Measurements from ENCODE around the gene C12orf42. TPM values are rescaled to one million over a fixed set of nuclear protein-coding genes. Genes with fewer than 3 reads are reported as not detected.

Gene C12orf42
- total RNA-seq, 1 donor from 2014 or later: not detected

DNA sequence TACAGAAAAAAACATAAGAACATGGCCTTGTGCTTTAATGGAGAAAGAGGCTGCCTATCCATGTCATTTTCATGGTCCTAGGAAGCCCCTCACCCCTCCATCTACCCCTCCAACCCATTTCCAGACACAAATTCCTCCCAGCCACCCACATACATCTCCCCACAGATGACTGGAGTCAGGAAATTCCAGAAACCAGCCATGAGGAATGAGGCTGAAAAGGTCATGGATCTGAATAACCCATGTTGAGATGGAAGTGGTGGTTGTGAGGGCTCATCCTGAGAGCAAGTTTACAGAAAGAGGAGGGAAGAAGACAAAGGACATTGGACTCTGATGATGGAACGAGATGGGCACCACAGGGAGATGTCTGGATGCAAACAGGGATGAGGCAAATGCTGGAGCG, 23.9 kb upstream of the C12orf42 start:
- Mint-ChIP-seq H3K4me3 (ENCODE audit: unreplicated experiment) (no peak overlapping the region), H3K4me1 (ENCODE audit: unreplicated experiment) (no peaks in the 10 kb centered on the region), H3K27me3 (ENCODE audit: unreplicated experiment) (no peaks in the 10 kb centered on the region), H3K27ac (ENCODE audit: unreplicated experiment) (no peak overlapping the region), H3K9me3 (ENCODE audit: unreplicated experiment) (no peaks in the 10 kb centered on the region), H3K36me3 (ENCODE audit: unreplicated experiment) (no peaks in the 10 kb centered on the region)
- TF ChIP-seq, protein P1, sequence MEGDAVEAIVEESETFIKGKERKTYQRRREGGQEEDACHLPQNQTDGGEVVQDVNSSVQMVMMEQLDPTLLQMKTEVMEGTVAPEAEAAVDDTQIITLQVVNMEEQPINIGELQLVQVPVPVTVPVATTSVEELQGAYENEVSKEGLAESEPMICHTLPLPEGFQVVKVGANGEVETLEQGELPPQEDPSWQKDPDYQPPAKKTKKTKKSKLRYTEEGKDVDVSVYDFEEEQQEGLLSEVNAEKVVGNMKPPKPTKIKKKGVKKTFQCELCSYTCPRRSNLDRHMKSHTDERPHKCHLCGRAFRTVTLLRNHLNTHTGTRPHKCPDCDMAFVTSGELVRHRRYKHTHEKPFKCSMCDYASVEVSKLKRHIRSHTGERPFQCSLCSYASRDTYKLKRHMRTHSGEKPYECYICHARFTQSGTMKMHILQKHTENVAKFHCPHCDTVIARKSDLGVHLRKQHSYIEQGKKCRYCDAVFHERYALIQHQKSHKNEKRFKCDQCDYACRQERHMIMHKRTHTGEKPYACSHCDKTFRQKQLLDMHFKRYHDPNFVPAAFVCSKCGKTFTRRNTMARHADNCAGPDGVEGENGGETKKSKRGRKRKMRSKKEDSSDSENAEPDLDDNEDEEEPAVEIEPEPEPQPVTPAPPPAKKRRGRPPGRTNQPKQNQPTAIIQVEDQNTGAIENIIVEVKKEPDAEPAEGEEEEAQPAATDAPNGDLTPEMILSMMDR (IDR thresholded peaks at IDR 0.05): no peak
- no peak for DNase-seq (ENCODE audit: extremely low spot score, unreplicated experiment)

DNA sequence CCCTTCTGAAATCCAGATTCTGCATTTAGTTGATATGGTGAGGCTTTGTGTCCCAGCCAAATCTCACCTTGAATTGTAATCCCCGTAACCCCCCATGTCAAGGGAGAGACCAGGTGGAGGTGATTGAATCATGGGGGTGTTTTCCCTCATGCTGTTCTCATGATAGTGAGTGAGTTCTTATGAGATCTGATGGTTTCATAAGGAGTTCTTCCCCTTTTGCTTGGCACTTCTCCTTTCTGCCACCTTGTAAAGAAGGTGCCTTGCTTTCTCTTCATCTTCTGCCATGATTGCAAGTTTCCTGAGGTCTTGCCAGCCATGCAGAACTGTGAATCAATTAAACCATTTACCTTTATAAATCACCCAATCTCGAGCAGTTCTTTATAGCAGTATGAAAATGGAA, 23.1 kb upstream of the C12orf42 start:
- DNase-seq (ENCODE audit: extremely low spot score, unreplicated experiment): no peak
- Mint-ChIP-seq H3K36me3 (ENCODE audit: unreplicated experiment) (no peaks in the 10 kb centered on the region), H3K4me1 (ENCODE audit: unreplicated experiment) (no peaks in the 10 kb centered on the region), H3K27ac (ENCODE audit: unreplicated experiment) (no peak overlapping the region), H3K4me3 (ENCODE audit: unreplicated experiment) (no peak overlapping the region), H3K27me3 (ENCODE audit: unreplicated experiment) (peaks cover 4% of the 10 kb centered on the region), H3K9me3 (ENCODE audit: unreplicated experiment) (no peaks in the 10 kb centered on the region)
- TF ChIP-seq, protein P1 (IDR thresholded peaks at IDR 0.05): no peak

DNA sequence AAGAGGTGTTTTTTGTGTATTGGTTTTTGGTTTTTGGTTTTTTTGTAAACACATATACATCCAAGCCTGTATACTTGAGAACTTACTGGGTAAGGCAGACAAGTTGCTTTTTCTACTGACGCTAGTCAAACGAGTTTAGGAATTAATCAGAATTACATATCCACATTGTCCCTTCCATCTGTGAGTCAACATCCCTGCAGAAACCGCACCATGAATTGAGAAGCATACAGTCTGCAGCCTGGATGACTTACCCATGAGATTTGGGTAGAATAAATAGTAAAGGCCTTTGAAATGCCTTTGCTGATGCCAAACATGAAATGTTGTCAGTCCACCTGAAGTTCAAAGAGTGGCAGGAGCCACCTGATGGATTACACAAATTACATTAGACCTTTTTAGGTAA, 21.4 kb upstream of the C12orf42 start:
- TF ChIP-seq, protein P1 (IDR thresholded peaks at IDR 0.05): no peak
- Mint-ChIP-seq H3K9me3 (ENCODE audit: unreplicated experiment) (no peaks in the 10 kb centered on the region), H3K36me3 (ENCODE audit: unreplicated experiment) (no peaks in the 10 kb centered on the region), H3K27ac (ENCODE audit: unreplicated experiment) (no peak overlapping the region), H3K27me3 (ENCODE audit: unreplicated experiment) (peaks cover 11% of the 10 kb centered on the region), H3K4me3 (ENCODE audit: unreplicated experiment) (no peak overlapping the region), H3K4me1 (ENCODE audit: unreplicated experiment) (no peaks in the 10 kb centered on the region)
- no peak for DNase-seq (ENCODE audit: extremely low spot score, unreplicated experiment)

DNA sequence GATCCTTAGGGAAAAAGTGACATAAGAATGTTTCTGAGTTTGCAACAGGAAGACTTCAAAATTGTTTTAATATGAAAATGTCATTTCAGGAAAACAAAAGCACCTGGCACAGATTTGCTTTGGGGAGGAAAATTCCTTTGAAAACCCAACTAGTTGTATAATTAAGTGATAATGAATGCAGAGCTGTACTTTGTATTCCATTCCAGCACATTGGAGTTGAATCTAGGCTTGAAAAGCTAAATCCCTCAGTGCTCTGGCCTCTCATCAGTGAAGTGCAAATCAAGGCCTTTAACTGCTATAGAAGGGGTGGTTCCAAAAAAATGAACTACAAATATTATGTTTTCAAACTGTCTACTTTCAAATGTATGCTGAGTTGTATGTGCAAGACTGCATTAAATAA, 19.6 kb upstream of the C12orf42 start:
- TF ChIP-seq, protein P1 (IDR thresholded peaks at IDR 0.05): no peak
- Mint-ChIP-seq H3K36me3 (ENCODE audit: unreplicated experiment) (no peaks in the 10 kb centered on the region), H3K27ac (ENCODE audit: unreplicated experiment) (no peak overlapping the region), H3K4me1 (ENCODE audit: unreplicated experiment) (no peaks in the 10 kb centered on the region), H3K9me3 (ENCODE audit: unreplicated experiment) (no peaks in the 10 kb centered on the region), H3K4me3 (ENCODE audit: unreplicated experiment) (no peak overlapping the region), H3K27me3 (ENCODE audit: unreplicated experiment) (peaks cover 11% of the 10 kb centered on the region)
- no peak for DNase-seq (ENCODE audit: extremely low spot score, unreplicated experiment)

DNA sequence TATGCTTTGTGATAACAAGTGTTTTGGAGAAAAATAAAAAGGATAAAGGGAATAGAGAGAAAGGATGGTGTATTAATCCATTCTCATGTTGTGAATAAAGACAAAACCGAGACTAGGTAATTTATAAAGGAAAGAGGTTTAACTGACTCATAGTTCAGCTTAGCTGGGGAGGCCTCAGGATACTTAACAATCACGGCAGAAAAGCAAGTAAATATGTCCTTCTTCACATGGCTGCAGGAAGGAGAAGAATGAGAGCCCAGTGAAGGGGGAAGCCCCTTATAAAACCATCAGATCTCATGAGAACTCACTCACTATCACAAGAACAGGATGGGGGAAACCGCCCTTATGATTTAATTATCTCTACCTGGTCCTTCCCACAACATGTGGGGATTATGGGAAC, 18.1 kb upstream of the C12orf42 start:
- H3K4me3 Mint-ChIP-seq (ENCODE audit: unreplicated experiment): no peak overlapping the region
- no peaks in the 10 kb centered on the region for H3K36me3 Mint-ChIP-seq (ENCODE audit: unreplicated experiment)
- peaks cover 11% of the 10 kb centered on the region for H3K27me3 Mint-ChIP-seq (ENCODE audit: unreplicated experiment)
- no peaks in the 10 kb centered on the region for H3K9me3 Mint-ChIP-seq (ENCODE audit: unreplicated experiment)
- H3K27ac Mint-ChIP-seq (ENCODE audit: unreplicated experiment): no peak overlapping the region
- no peaks in the 10 kb centered on the region for H3K4me1 Mint-ChIP-seq (ENCODE audit: unreplicated experiment)
- TF ChIP-seq, protein P1 (IDR thresholded peaks at IDR 0.05): no peak
- DNase-seq (ENCODE audit: extremely low spot score, unreplicated experiment): no peak
